ENCODE measurements around the gene ZFYVE27. TPM values are rescaled to one million over a fixed set of nuclear protein-coding genes. Genes with fewer than 3 reads are reported as not detected.

ZFYVE27 gene
- total RNA-seq, 6 experiments from 2014 or later, result 16.6 to 23.0 (median 18.3) TPM

DNA sequence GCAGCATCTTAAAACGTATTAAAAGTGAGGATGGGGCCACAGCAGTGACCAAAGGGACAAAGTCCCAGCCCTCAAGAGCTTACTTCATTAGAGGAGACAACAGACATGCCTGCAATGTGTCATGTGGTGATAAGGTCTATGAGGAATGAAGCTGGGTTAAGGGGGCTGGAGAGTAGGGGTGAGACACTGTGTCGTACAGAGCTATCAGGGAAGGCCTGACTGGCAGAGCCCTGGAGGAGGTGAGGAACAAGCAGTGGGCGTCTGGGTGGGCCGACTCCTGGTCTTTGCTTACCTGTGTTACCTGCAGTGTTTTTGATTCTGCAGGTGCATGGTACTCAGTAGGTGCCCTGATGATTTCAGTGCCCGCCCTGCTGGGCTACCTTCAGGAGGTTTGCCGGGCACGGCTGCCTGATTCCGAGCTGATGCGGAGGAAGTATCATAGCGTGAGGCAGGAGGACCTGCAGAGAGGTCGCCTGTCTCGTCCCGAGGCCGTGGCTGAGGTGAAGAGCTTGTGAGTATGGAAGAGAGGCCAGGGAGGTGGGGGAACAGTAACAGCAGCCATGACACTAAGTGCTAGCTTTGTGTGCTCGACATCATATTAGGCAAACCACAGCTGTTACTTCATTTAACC is 7.6 kb downstream of the ZFYVE27 start:
- TF ChIP-seq CTCF (IDR thresholded peaks at IDR 0.05), result no peak
- H3K27me3 Mint-ChIP-seq (ENCODE audit: insufficient read depth), result no peaks in the 10 kb centered on the region
- no peaks in the 10 kb centered on the region for H3K9me3 Mint-ChIP-seq
- no peak overlapping the region for H3K27ac Mint-ChIP-seq
- H3K36me3 Mint-ChIP-seq (ENCODE audit: low read depth), result peaks cover 35% of the 10 kb centered on the region
- H3K4me3 Mint-ChIP-seq, result no peak overlapping the region
- no peak for DNase-seq
- H3K4me1 Mint-ChIP-seq (ENCODE audit: low read depth), result peaks cover 10% of the 10 kb centered on the region; the same call in 1 of the 2 replicates

DNA sequence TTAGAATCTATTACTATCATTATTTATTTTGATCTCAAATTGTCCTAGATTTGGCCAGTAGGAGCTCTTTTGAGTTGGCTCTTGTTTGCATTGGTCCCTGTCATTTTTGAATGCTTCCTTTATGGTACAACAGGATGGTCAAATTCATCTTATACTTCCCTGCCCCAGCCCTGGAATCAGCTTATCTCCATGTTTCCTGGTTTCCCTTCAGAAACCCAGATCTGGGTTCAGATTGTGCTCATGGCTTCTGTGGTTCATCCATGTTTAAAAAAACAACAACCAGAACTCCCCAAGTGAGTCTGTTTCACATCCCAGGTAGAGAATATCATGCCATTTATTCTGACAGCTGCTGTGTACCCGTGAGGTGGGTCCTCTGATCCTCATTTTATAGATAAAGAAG is 10.6 kb downstream of the ZFYVE27 start:
- no peak for TF ChIP-seq CTCF (IDR thresholded peaks at IDR 0.05)
- no peaks in the 10 kb centered on the region; the same call in 1 of the 2 replicates for H3K27me3 Mint-ChIP-seq (ENCODE audit: insufficient read depth)
- no peak for DNase-seq
- H3K36me3 Mint-ChIP-seq (ENCODE audit: low read depth), result peaks cover 30% of the 10 kb centered on the region
- no peaks in the 10 kb centered on the region for H3K9me3 Mint-ChIP-seq
- H3K4me3 Mint-ChIP-seq, result no peak overlapping the region
- H3K4me1 Mint-ChIP-seq (ENCODE audit: low read depth), result no peaks in the 10 kb centered on the region
- H3K27ac Mint-ChIP-seq, result no peak overlapping the region

DNA sequence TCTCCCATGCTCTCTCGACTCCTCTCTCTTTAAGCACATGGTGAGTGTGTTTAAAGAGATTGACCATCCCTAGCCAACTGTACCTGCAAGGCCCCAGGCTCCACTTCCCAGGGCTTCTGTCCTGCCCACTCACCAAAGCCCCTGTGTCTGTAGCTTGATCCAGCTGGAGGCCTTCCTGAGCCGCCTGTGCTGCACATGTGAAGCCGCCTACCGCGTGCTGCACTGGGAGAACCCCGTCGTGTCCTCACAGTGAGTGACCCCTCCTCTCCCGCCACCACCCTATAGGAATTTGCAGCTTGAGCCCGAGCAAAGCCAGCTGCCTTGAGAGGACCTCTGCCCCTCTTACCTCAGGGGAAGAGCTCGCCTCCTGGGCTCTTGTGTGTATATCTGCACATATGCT is 11.2 kb downstream of the ZFYVE27 start:
- TF ChIP-seq CTCF (IDR thresholded peaks at IDR 0.05), result no peak
- no peak for DNase-seq
- Mint-ChIP-seq H3K9me3 (no peaks in the 10 kb centered on the region), H3K4me1 (ENCODE audit: low read depth) (no peaks in the 10 kb centered on the region), H3K36me3 (ENCODE audit: low read depth) (peaks cover 30% of the 10 kb centered on the region), H3K27ac (no peak overlapping the region; the same call in 1 of the 2 replicates), H3K27me3 (ENCODE audit: insufficient read depth) (no peaks in the 10 kb centered on the region; the same call in 1 of the 2 replicates), H3K4me3 (no peak overlapping the region)

- H3K4me3 Mint-ChIP-seq, result no peak overlapping the region
- TF ChIP-seq CTCF (IDR thresholded peaks at IDR 0.05), result no peak
- H3K27ac Mint-ChIP-seq, result no peak overlapping the region
- no peak for DNase-seq
- peaks cover 27% of the 10 kb centered on the region for H3K36me3 Mint-ChIP-seq (ENCODE audit: low read depth)
- no peaks in the 10 kb centered on the region for H3K4me1 Mint-ChIP-seq (ENCODE audit: low read depth)
- no peaks in the 10 kb centered on the region for H3K9me3 Mint-ChIP-seq
- peaks cover 3% of the 10 kb centered on the region; the same call in 1 of the 2 replicates for H3K27me3 Mint-ChIP-seq (ENCODE audit: insufficient read depth)
These were observed 16.0 kb downstream of the ZFYVE27 start for GRCh38 chr10:97752956-97753355.

- Mint-ChIP-seq H3K36me3 (ENCODE audit: low read depth) (peaks cover 24% of the 10 kb centered on the region; the same call in 1 of the 2 replicates), H3K4me3 (no peak overlapping the region), H3K4me1 (ENCODE audit: low read depth) (no peaks in the 10 kb centered on the region), H3K27me3 (ENCODE audit: insufficient read depth) (peaks cover 3% of the 10 kb centered on the region; the same call in 1 of the 2 replicates), H3K9me3 (no peaks in the 10 kb centered on the region), H3K27ac (no peak overlapping the region)
- TF ChIP-seq CTCF (IDR thresholded peaks at IDR 0.05), result no peak
- DNase-seq, result no peak
These were observed 17.8 kb downstream of the ZFYVE27 start for GRCh38 chr10:97754726-97755125.
